H9 (cell line): ENCODE data around the gene TCEAL4. TPM values are rescaled to one million over a fixed set of nuclear protein-coding genes. Genes with fewer than 3 reads are reported as not detected.

Source experiments
- DNase-seq: peaks from one replicate; pipeline ENCODE4 v3.0.0-alpha.2; 2017
- H2AFZ ChIP-seq: one replicate; pipeline ENCODE4 v1.6.1; 2013; ENCODE audit warnings: mild to moderate bottlenecking, low read length, control low read depth, moderate library complexity
- H2AK5ac ChIP-seq: 2 replicates; pipeline ENCODE4 v1.6.1; 2013; ENCODE audit warnings: low read length, control low read depth, mixed read lengths; ENCODE audit not compliant: insufficient read length
- H2BK120ac ChIP-seq: one replicate; pipeline ENCODE4 v1.6.1; 2013; ENCODE audit warnings: low read depth, mild to moderate bottlenecking, low read length, control low read depth, inconsistent platforms; ENCODE audit not compliant: poor library complexity, severe bottlenecking
- H2BK12ac ChIP-seq: 2 replicates; pipeline ENCODE4 v1.6.1; 2013; ENCODE audit warnings: low read length, control low read depth, mixed read lengths, low read depth; ENCODE audit not compliant: insufficient read length
- H2BK15ac ChIP-seq: 2 replicates; pipeline ENCODE4 v1.6.1; 2013; ENCODE audit warnings: low read depth, low read length, control low read depth
- H2BK20ac ChIP-seq: one replicate; pipeline ENCODE4 v1.6.1; 2013; ENCODE audit warnings: low read depth, mild to moderate bottlenecking, low read length, control low read depth, inconsistent platforms; ENCODE audit not compliant: poor library complexity, severe bottlenecking
- H2BK5ac ChIP-seq: 2 replicates; pipeline ENCODE4 v1.6.1; 2013; ENCODE audit warnings: low read length, control low read depth, mixed read lengths; ENCODE audit not compliant: insufficient read length
- H3K14ac ChIP-seq: 2 replicates; pipeline ENCODE4 v1.6.1; 2013; ENCODE audit warnings: low read length, control low read depth; ENCODE audit not compliant: insufficient read depth
- H3K18ac ChIP-seq: 2 replicates; pipeline ENCODE4 v1.6.1; 2013; ENCODE audit warnings: low read depth, mild to moderate bottlenecking, mixed read lengths, low read length, control low read depth; ENCODE audit not compliant: insufficient read length
- H3K23ac ChIP-seq: 2 replicates; pipeline ENCODE4 v1.6.1; 2013; ENCODE audit warnings: low read length, control low read depth, mixed read lengths, low read depth; ENCODE audit not compliant: insufficient read length
- H3K23me2 ChIP-seq: 2 replicates; pipeline ENCODE4 v1.6.1; 2013; ENCODE audit warnings: low read depth, mild to moderate bottlenecking, mixed read lengths, low read length, control low read depth; ENCODE audit not compliant: insufficient read length, poor library complexity, severe bottlenecking
- H3K27ac ChIP-seq: 2 replicates; pipeline ENCODE4 v1.5.1; 2013; ENCODE audit warnings: low read length, control low read depth, mixed read lengths, low read depth; ENCODE audit not compliant: insufficient read length
- H3K27me3 ChIP-seq: 2 replicates; pipeline ENCODE4 v1.6.1; 2013; ENCODE audit warnings: low read length, control low read depth, inconsistent platforms; ENCODE audit not compliant: insufficient read depth
- H3K4ac ChIP-seq: 2 replicates; pipeline ENCODE4 v1.6.1; 2013; ENCODE audit warnings: low read depth, mild to moderate bottlenecking, control low read depth, inconsistent platforms, low read length, moderate library complexity
- H3K4me1 ChIP-seq: 2 replicates; pipeline ENCODE4 v1.6.1; 2013; ENCODE audit warnings: low read length, control low read depth, inconsistent platforms; ENCODE audit not compliant: insufficient read depth
- H3K4me2 ChIP-seq: 2 replicates; pipeline ENCODE4 v1.6.1; 2013; ENCODE audit warnings: low read length, control low read depth, mixed read lengths; ENCODE audit not compliant: insufficient read length, insufficient read depth
- H3K56ac ChIP-seq: 2 replicates; pipeline ENCODE4 v1.6.1; 2013; ENCODE audit warnings: low read depth, mild to moderate bottlenecking, mixed read lengths, low read length, control low read depth; ENCODE audit not compliant: insufficient read length
- H3K79me1 ChIP-seq: 2 replicates; pipeline ENCODE4 v1.6.1; 2013; ENCODE audit warnings: low read depth, mild to moderate bottlenecking, moderate library complexity, low read length, control low read depth, inconsistent platforms; ENCODE audit not compliant: insufficient read depth, poor library complexity, severe bottlenecking
- H3K79me2 ChIP-seq: 2 replicates; pipeline ENCODE4 v1.6.1; 2013; ENCODE audit warnings: low read length, control low read depth, inconsistent platforms; ENCODE audit not compliant: insufficient read depth
- H3K9ac ChIP-seq: 2 replicates; pipeline ENCODE4 v1.6.1; 2013; ENCODE audit warnings: low read length, control low read depth, mixed read lengths; ENCODE audit not compliant: insufficient read length; ENCODE audit errors: extremely low read depth
- H3K9me3 ChIP-seq: one replicate; pipeline ENCODE4 v1.6.1; 2013; ENCODE audit warnings: low read depth, low read length, inconsistent platforms; ENCODE audit not compliant: control insufficient read depth
- H3T11ph ChIP-seq: one replicate; pipeline ENCODE4 v1.6.1; 2013; ENCODE audit warnings: mild to moderate bottlenecking, low read length, control low read depth, inconsistent platforms
- H4K20me1 ChIP-seq: one replicate; pipeline ENCODE4 v1.6.1; 2013; ENCODE audit not compliant: control insufficient read depth, insufficient read length, insufficient read depth
- H4K5ac ChIP-seq: 2 replicates; pipeline ENCODE4 v1.6.1; 2013; ENCODE audit warnings: low read depth, mild to moderate bottlenecking, mixed read lengths, low read length, control low read depth; ENCODE audit not compliant: insufficient read length
- H4K8ac ChIP-seq: replicated peaks from 2 replicates; pipeline ENCODE4 v1.6.1; 2013; ENCODE audit warnings: low read length, control low read depth, mixed read lengths, low read depth; ENCODE audit not compliant: insufficient read length
- H4K91ac ChIP-seq: 2 replicates; pipeline ENCODE4 v1.6.1; 2013; ENCODE audit warnings: low read depth, mild to moderate bottlenecking, moderate library complexity, mixed read lengths, low read length, control low read depth; ENCODE audit not compliant: insufficient read length
- H3K27ac Mint-ChIP-seq, 3 experiments: 2 replicates in 2 of 3; 3 replicates in 1 of 3; pipeline ENCODE4 v1.8.0; 2020 to 2021; ENCODE audit warnings: mixed read lengths in 3 of 3, mild to moderate bottlenecking in 1 of 3, moderate library complexity in 1 of 3
- H3K27me3 Mint-ChIP-seq: 2 replicates; pipeline ENCODE4 v1.8.0; 2021; ENCODE audit warnings: low read depth, mild to moderate bottlenecking, moderate library complexity, mixed read lengths
- H3K36me3 Mint-ChIP-seq, 3 experiments: 2 replicates in 2 of 3; 3 replicates in 1 of 3; pipeline ENCODE4 v1.8.0; 2020 to 2021; ENCODE audit warnings: low read depth in 3 of 3, mixed read lengths in 3 of 3; ENCODE audit not compliant: insufficient read depth in 1 of 3
- H3K4me1 Mint-ChIP-seq, 2 experiments: 2 replicates each; pipeline ENCODE4 v1.8.0; 2020; ENCODE audit warnings: mixed read lengths in 2 of 2
- H3K4me3 Mint-ChIP-seq, 2 experiments: 2 replicates in 1 of 2; 3 replicates in 1 of 2; pipeline ENCODE4 v1.8.0; 2020 to 2021; ENCODE audit warnings: mild to moderate bottlenecking in 2 of 2, mixed read lengths in 2 of 2, moderate library complexity in 1 of 2
- H3K9me3 Mint-ChIP-seq, 2 experiments: 2 replicates in 1 of 2; 3 replicates in 1 of 2; pipeline ENCODE4 v1.8.0; 2020; ENCODE audit warnings: mild to moderate bottlenecking in 2 of 2, mixed read lengths in 2 of 2, moderate library complexity in 1 of 2
- CTCF ChIP-seq: fragments of 200-600 bp; sonication (generic); conservative IDR thresholded peaks from 3 replicates; pipeline ENCODE4 v1.8.0; 2021; ENCODE audit warnings: antibody characterized with exemption, mild to moderate bottlenecking
- WGBS: extraction: QIAGEN DNeasy Blood & Tissue Kit; methylation state at CpG from one replicate; pipeline ENCODE4 v1.1.7; 2013; ENCODE audit warnings: missing lambda C conversion rate, low lambda C conversion rate, mixed read lengths; ENCODE audit not compliant: insufficient read length; ENCODE audit errors: extremely low coverage; 5-methylcytosine and 5-hydroxymethylcytosine counted together
- total RNA-seq: library from RNA; stranded (reverse); gene quantifications from 2 replicates; pipeline ENCODE4 v1.2.1, GENCODE V29; 2021

TCEAL4 gene
- total RNA-seq, 1 experiment from 2014 or later, result 49.9 TPM

- Mint-ChIP-seq H3K27me3 (no peaks in the 10 kb centered on the region; the same call in 1 of the 2 replicates), H3K4me1 (no peaks in the 10 kb centered on the region), H3K36me3 (no peaks in the 10 kb centered on the region; a peak in 1 of 7 replicates), H3K27ac (peak overlapping the region in 1 of 3 experiments; percentile 2; a peak in 1 of 7 replicates), H3K9me3 (peaks cover 2 to 39% of the 10 kb centered on the region in 2 experiments; a peak in 3 of 5 replicates), H3K4me3 (no peak overlapping the region)
- DNase-seq, result no peak
- Histone ChIP-seq H3K9ac (no peak overlapping the region), H2BK5ac (no peak overlapping the region), H4K20me1 (no peaks in the 10 kb centered on the region), H3T11ph (no peak overlapping the region), H3K18ac (no peak overlapping the region), H3K56ac (no peak overlapping the region), H2BK12ac (no peak overlapping the region), H3K79me1 (no peaks in the 10 kb centered on the region), H3K4me2 (no peak overlapping the region), H3K4ac (no peak overlapping the region), H3K27me3 (no peaks in the 10 kb centered on the region), H2AFZ (no peak overlapping the region), H2BK15ac (no peak overlapping the region), H4K91ac (no peak overlapping the region), H3K23me2 (peaks cover 7% of the 10 kb centered on the region), H2AK5ac (no peak overlapping the region), H3K27ac (no peak overlapping the region), H3K14ac (no peak overlapping the region), H3K79me2 (no peaks in the 10 kb centered on the region), H2BK120ac (no peak overlapping the region), H3K23ac (no peak overlapping the region), H2BK20ac (no peak overlapping the region), H4K8ac (no peak overlapping the region), H4K5ac (no peak overlapping the region), H3K4me1 (no peaks in the 10 kb centered on the region), H3K9me3 (no peaks in the 10 kb centered on the region)
- no CpG with 5 or more reads among the region's 3 CpGs for WGBS
- no peak for TF ChIP-seq CTCF
Observed at GRCh38 chrX:103549916-103550315, 35.4 kb upstream of the TCEAL4 start.
